HepG2 (cell line): ENCODE data around the gene TOMM20. TPM values are rescaled to one million over a fixed set of nuclear protein-coding genes. Genes with fewer than 3 reads are reported as not detected.
A peak's percentile ranks its signal among the peaks of the same experiment; 100 is the strongest.

Experiments
- ATF7-NPFF ChIP-seq: sonication (generic); formaldehyde crosslinking; IDR thresholded peaks from 2 replicates; pipeline ENCODE4 v1.8.1; 2023; ENCODE audit warnings: mild to moderate bottlenecking, low read depth, missing genetic modification reagents, moderate library complexity
- CBX2 ChIP-seq, 2 experiments: fragments of 200-600 bp in 1 of 2; sonication (generic); formaldehyde crosslinking in 1 of 2; IDR thresholded peaks; 2 replicates each; pipeline versions ENCODE4 v1.7.0 to v1.8.1; 2018 to 2022; ENCODE audit warnings: low read depth in 2 of 2, low read length in 1 of 2, mild to moderate bottlenecking in 1 of 2, missing genetic modification reagents in 1 of 2
- ETV6 ChIP-seq: sonication (generic); formaldehyde crosslinking; conservative IDR thresholded peaks from 2 replicates; pipeline ENCODE4 v1.4.0; 2020; ENCODE audit warnings: missing genetic modification reagents
- HMG20A ChIP-seq: IDR thresholded peaks from 2 replicates; pipeline ENCODE4 v1.6.1; 2016; ENCODE audit warnings: borderline replicate concordance
- KDM5A ChIP-seq: fragments of 200-600 bp; sonication (generic); IDR thresholded peaks from 2 replicates; pipeline ENCODE4 v1.7.0; 2018; ENCODE audit warnings: antibody characterized with exemption, mild to moderate bottlenecking, low read length, borderline replicate concordance
- KLF9 ChIP-seq: IDR thresholded peaks from 2 replicates; pipeline ENCODE4 v1.6.1; 2016; ENCODE audit warnings: low read depth
- LCORL ChIP-seq, 2 experiments: fragments of 450-650 bp in 1 of 2; sonication (generic) in 1 of 2; formaldehyde crosslinking in 1 of 2; IDR thresholded peaks; 2 replicates each; pipeline versions ENCODE4 v1.5.0 to v1.6.1; 2017 to 2020; ENCODE audit warnings: antibody characterized with exemption in 1 of 2, missing genetic modification reagents in 1 of 2
- MED13 ChIP-seq: sonication (generic); formaldehyde crosslinking; IDR thresholded peaks from 2 replicates; pipeline ENCODE4 v1.5.0; 2020; ENCODE audit warnings: missing genetic modification reagents
- MTERF4 ChIP-seq: sonication (generic); formaldehyde crosslinking; IDR thresholded peaks from 2 replicates; pipeline ENCODE4 v1.8.0; 2023; ENCODE audit warnings: mild to moderate bottlenecking, missing genetic modification reagents
- NFE2 ChIP-seq: sonication (generic); formaldehyde crosslinking; IDR thresholded peaks from 2 replicates; pipeline ENCODE4 v1.4.0; 2020; ENCODE audit warnings: missing genetic modification reagents
- RBM39 ChIP-seq: fragments of 200-400 bp; formaldehyde crosslinking; IDR thresholded peaks from one replicate; pipeline ENCODE4 v1.6.1; 2018; ENCODE audit warnings: antibody characterized with exemption, mild to moderate bottlenecking, low read depth, low read length; ENCODE audit not compliant: poor library complexity, severe bottlenecking
- SRSF9 ChIP-seq: fragments of 200-400 bp; formaldehyde crosslinking; IDR thresholded peaks from 2 replicates; pipeline ENCODE4 v1.6.1; 2018; ENCODE audit warnings: borderline replicate concordance, mild to moderate bottlenecking, low read depth, low read length; ENCODE audit not compliant: insufficient read depth, poor library complexity, severe bottlenecking
- ZBTB7B ChIP-seq: sonication (generic); formaldehyde crosslinking; IDR thresholded peaks from 2 replicates; pipeline ENCODE4 v1.4.0; 2020; ENCODE audit warnings: missing genetic modification reagents
- ZNF234 ChIP-seq: sonication (generic); formaldehyde crosslinking; conservative IDR thresholded peaks from 2 replicates; pipeline ENCODE4 v1.5.1; 2020; ENCODE audit warnings: mild to moderate bottlenecking, missing genetic modification reagents
- ZNF260 ChIP-seq: sonication (generic); formaldehyde crosslinking; IDR thresholded peaks from 2 replicates; pipeline ENCODE4 v1.4.0; 2020; ENCODE audit warnings: missing genetic modification reagents, low read depth, mild to moderate bottlenecking, borderline replicate concordance
- ZNF263 ChIP-seq: sonication (generic); formaldehyde crosslinking; IDR thresholded peaks from 2 replicates; pipeline ENCODE4 v1.4.0; 2020; ENCODE audit warnings: missing genetic modification reagents
- ZNF558 ChIP-seq: sonication (generic); formaldehyde crosslinking; IDR thresholded peaks from 2 replicates; pipeline ENCODE4 v1.9.0; 2022; ENCODE audit warnings: mild to moderate bottlenecking, missing genetic modification reagents, borderline replicate concordance
- polyA plus RNA-seq, 8 experiments: library from polyadenylated mRNA; depleted of rRNA in 3 of 8; stranded (reverse) in 7 of 8; unstranded in 1 of 8; fragments of >200 nt; fragmentation: Illumina TruSeq in 4 of 8; extraction: Trizol in 4 of 8; gene quantifications; 2 replicates each; pipeline versions ENCODE4 v1.2.1 to v1.2.3, GENCODE V29; 2011 to 2016; ENCODE audit warnings: low read depth in 4 of 8, missing spikeins in 1 of 8, mixed read lengths in 1 of 8; ENCODE audit not compliant: insufficient read depth in 1 of 8
- total RNA-seq, 5 experiments: library from RNA; depleted of rRNA; stranded (reverse); fragments of >200 nt; fragmentation: Illumina TruSeq; extraction: Trizol; gene quantifications; 2 replicates each; pipeline ENCODE4 v1.2.3, GENCODE V29; 2016; ENCODE audit warnings: low read depth in 1 of 5
- TF ChIP-seq, protein P1 (sequence below): sonication (generic); formaldehyde crosslinking; IDR thresholded peaks from 2 replicates; pipeline ENCODE4 v1.5.1; 2020; ENCODE audit warnings: missing genetic modification reagents, mild to moderate bottlenecking, borderline replicate concordance
- TF ChIP-seq, protein P2 (sequence below): IDR thresholded peaks from 2 replicates; pipeline ENCODE4 v1.6.1; 2016
- TF ChIP-seq, protein P3 (sequence below): sonication (generic); formaldehyde crosslinking; IDR thresholded peaks from 2 replicates; pipeline ENCODE4 v1.8.0; 2022; ENCODE audit warnings: low read depth, missing genetic modification reagents

TOMM20 gene
- total and polyA plus RNA-seq, 2 of the 13 experiments (the other 11 are each of a cell fraction or from before 2014, with no cell fraction given) = 153 to 376 TPM

GRCh38 chr1:235160957-235161684 is 32.5 kb upstream of the TOMM20 start, which contains the start of gene RBM34 (continued):
- TF ChIP-seq, protein P1, sequence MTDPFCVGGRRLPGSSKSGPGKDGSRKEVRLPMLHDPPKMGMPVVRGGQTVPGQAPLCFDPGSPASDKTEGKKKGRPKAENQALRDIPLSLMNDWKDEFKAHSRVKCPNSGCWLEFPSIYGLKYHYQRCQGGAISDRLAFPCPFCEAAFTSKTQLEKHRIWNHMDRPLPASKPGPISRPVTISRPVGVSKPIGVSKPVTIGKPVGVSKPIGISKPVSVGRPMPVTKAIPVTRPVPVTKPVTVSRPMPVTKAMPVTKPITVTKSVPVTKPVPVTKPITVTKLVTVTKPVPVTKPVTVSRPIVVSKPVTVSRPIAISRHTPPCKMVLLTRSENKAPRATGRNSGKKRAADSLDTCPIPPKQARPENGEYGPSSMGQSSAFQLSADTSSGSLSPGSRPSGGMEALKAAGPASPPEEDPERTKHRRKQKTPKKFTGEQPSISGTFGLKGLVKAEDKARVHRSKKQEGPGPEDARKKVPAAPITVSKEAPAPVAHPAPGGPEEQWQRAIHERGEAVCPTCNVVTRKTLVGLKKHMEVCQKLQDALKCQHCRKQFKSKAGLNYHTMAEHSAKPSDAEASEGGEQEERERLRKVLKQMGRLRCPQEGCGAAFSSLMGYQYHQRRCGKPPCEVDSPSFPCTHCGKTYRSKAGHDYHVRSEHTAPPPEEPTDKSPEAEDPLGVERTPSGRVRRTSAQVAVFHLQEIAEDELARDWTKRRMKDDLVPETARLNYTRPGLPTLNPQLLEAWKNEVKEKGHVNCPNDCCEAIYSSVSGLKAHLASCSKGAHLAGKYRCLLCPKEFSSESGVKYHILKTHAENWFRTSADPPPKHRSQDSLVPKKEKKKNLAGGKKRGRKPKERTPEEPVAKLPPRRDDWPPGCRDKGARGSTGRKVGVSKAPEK = peak; percentile 37; the same call in 1 of the 2 replicates
- TF ChIP-seq ZBTB7B (CRISPR knock-in tag) (peak; percentile 66; the same call in 1 of the 2 replicates), SRSF9 (no peak), MTERF4 (CRISPR knock-in tag) (peak; percentile 94), ZNF234 (CRISPR knock-in tag) (no peak; the same call in 1 of the 2 replicates), LCORL (IDR thresholded peaks at IDR 0.05) (no peak), LCORL (CRISPR knock-in tag; IDR thresholded peaks at IDR 0.05) (peak; percentile 36; the same call in 1 of the 2 replicates), ATF7-NPFF (CRISPR knock-in tag) (no peak; the same call in 1 of the 2 replicates), RBM39 (peak; percentile 89), KLF9 (peak; percentile 81; the same call in 1 of the 2 replicates), CBX2 (IDR thresholded peaks at IDR 0.05; ENCODE audit: low read depth, low read length) (no peak), CBX2 (CRISPR knock-in tag; IDR thresholded peaks at IDR 0.05; ENCODE audit: low read depth) (no peak), HMG20A (CRISPR knock-in tag) (peak; percentile 8; the same call in 1 of the 2 replicates), ETV6 (peak; percentile 80; the same call in 1 of the 2 replicates), ZNF260 (no peak), KDM5A (peak; percentile 50; the same call in 1 of the 2 replicates), ZNF263 (CRISPR knock-in tag) (peak; percentile 74), NFE2 (CRISPR knock-in tag) (no peak), ZNF558 (CRISPR knock-in tag) (peak; percentile 88; the same call in 1 of the 2 replicates), MED13 (CRISPR knock-in tag) (0 out of 2 replicates have a peak, but pooled peaks have one; percentile 32)
- TF ChIP-seq, protein P2, sequence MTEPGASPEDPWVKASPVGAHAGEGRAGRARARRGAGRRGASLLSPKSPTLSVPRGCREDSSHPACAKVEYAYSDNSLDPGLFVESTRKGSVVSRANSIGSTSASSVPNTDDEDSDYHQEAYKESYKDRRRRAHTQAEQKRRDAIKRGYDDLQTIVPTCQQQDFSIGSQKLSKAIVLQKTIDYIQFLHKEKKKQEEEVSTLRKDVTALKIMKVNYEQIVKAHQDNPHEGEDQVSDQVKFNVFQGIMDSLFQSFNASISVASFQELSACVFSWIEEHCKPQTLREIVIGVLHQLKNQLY (CRISPR knock-in tag) = peak; percentile 62; the same call in 1 of the 2 replicates
- TF ChIP-seq, protein P3, sequence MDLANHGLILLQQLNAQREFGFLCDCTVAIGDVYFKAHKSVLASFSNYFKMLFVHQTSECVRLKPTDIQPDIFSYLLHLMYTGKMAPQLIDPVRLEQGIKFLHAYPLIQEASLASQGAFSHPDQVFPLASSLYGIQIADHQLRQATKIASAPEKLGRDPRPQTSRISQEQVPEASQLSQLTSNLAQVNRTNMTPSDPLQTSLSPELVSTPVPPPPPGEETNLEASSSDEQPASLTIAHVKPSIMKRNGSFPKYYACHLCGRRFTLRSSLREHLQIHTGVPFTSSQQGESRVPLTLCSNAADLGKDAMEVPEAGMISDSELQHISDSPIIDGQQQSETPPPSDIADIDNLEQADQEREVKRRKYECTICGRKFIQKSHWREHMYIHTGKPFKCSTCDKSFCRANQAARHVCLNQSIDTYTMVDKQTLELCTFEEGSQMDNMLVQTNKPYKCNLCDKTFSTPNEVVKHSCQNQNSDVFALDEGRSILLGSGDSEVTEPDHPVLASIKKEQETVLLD = no peak
